Measurements from ENCODE around the gene MYOC. TPM values are rescaled to one million over a fixed set of nuclear protein-coding genes. Genes with fewer than 3 reads are reported as not detected.

Gene MYOC
- total RNA-seq, 4 donors from 2014 or later = 87.6 to 179 (median 125) TPM

- Histone ChIP-seq H3K4me3 (no peak overlapping the region), H3K9me3 (no peaks in the 10 kb centered on the region), H3K36me3 (peaks cover 36 to 98% (median 77%) of the 10 kb centered on the region in 4 donors), H3K27ac (replicated peaks in 1 of 4) (no peak overlapping the region), H3K4me1 (peaks cover 0 to 13% (median 2%) of the 10 kb centered on the region in 4 donors), H3K27me3 (no peaks in the 10 kb centered on the region)
- TF ChIP-seq POLR2A (IDR thresholded peaks at IDR 0.05; ENCODE audit: low read depth) = no peak
- TF ChIP-seq EP300 (IDR thresholded peaks at IDR 0.05) = no peak
- no peak for TF ChIP-seq CTCF (IDR thresholded peaks at IDR 0.05)
- no peak for TF ChIP-seq POLR2AphosphoS5 (IDR thresholded peaks at IDR 0.05)
- no peak for DNase-seq (ENCODE audit: extremely low spot score)
- intact Hi-C loops (cut with DNase I) = no loop called here
- 96% methylated on average over 9 of the region's 9 CpGs for WGBS
Observed at GRCh38 chr1:171585715-171586114, 66.8 kb downstream of the MYOC start.

Other genes starting within 250 kb of the MYOC start
- 10 to 100 TPM; 63.8 to 79.3 (median 66.6) TPM for gene PRRC2C, start 167.2 kb downstream of the MYOC start, total RNA-seq
- not detected for gene MYOCOS, start 30.4 kb downstream of the MYOC start, total RNA-seq
- gene VAMP4, start 89.4 kb upstream of the MYOC start, total RNA-seq = 10 to 100 TPM; 14.2 to 19.9 (median 16.1) TPM
- 10 to 100 TPM; 17.5 to 20.9 (median 20.0) TPM for gene METTL13, start 129.0 kb upstream of the MYOC start, total RNA-seq
- gene DNM3, start 188.8 kb upstream of the MYOC start, total RNA-seq = 1 to 10 TPM; 3.3 to 6.4 (median 3.9) TPM

Measured in esophagus muscularis mucosa (tissue), 4 donors.